Thyroid gland (tissue), 4 donors: ENCODE measurements around the gene SCN4A. TPM values are rescaled to one million over a fixed set of nuclear protein-coding genes. Genes with fewer than 3 reads are reported as not detected.

Experiments
- DNase-seq, 2 donors: peaks; one replicate each; pipeline ENCODE4 v3.0.0-alpha.2; 2019
- H3K27ac ChIP-seq, 3 donors: fragments of 200-600 bp; sonication (generic); 1 replicate in 2 of 3; 2 replicates in 1 of 3; pipeline ENCODE4 v1.5.1; 2016 to 2019; ENCODE audit warnings: mild to moderate bottlenecking in 1 of 3, moderate library complexity in 1 of 3
- H3K27me3 ChIP-seq: fragments of 200-600 bp; sonication (generic); one replicate; pipeline ENCODE4 v1.5.1; 2019
- H3K36me3 ChIP-seq, 2 donors: fragments of 200-600 bp; sonication (generic); one replicate each; pipeline ENCODE4 v1.5.1; 2016 to 2019
- H3K4me1 ChIP-seq, 2 donors: fragments of 200-600 bp; sonication (generic); one replicate each; pipeline ENCODE4 v1.5.1; 2017 to 2019
- H3K4me3 ChIP-seq, 3 donors: fragments of 200-600 bp; sonication (generic); replicated peaks in 1 of 3; 1 replicate in 2 of 3; 2 replicates in 1 of 3; pipeline ENCODE4 v1.5.1; 2016; ENCODE audit warnings: mild to moderate bottlenecking in 1 of 3
- H3K9me3 ChIP-seq: fragments of 200-600 bp; sonication (generic); one replicate; pipeline ENCODE4 v1.5.1; 2017
- POLR2A ChIP-seq, 2 donors: fragments of 450-650 bp; IDR thresholded peaks; one replicate each; pipeline ENCODE4 v1.6.1; 2017; ENCODE audit warnings: antibody characterized with exemption in 2 of 2, mild to moderate bottlenecking in 2 of 2, moderate library complexity in 1 of 2
- WGBS, 2 donors: methylation state at CpG; one replicate each; pipeline ENCODE4 v1.1.5; 2017; 5-methylcytosine and 5-hydroxymethylcytosine counted together
- intact Hi-C: fragments of 100-400 bp; cut with DNase I; formaldehyde crosslinking; loops from one replicate; pipeline ENCODE4 v1.15.1; 2023
- total RNA-seq, 4 donors: library from RNA; depleted of rRNA; stranded (reverse); fragments of >200 nt; gene quantifications; one replicate each; pipeline ENCODE4 v1.2.3, GENCODE V29; 2016
- TF ChIP-seq, protein P1 (sequence below), 6 experiments: fragments of 200-600 bp in 3 of 6; fragments of 450-650 bp in 3 of 6; sonication (generic) in 3 of 6; IDR thresholded peaks; one replicate each; pipeline ENCODE4 v1.5.1; 2016 to 2019; ENCODE audit warnings: antibody characterized with exemption in 6 of 6, mild to moderate bottlenecking in 2 of 6, inconsistent platforms in 1 of 6, moderate library complexity in 1 of 6

The SCN4A gene
- total RNA-seq, 4 donors from 2014 or later, result 2.4 to 7.1 (median 4.0) TPM

- Histone ChIP-seq H3K4me3 (no peak overlapping the region), H3K27me3 (no peaks in the 10 kb centered on the region), H3K9me3 (no peaks in the 10 kb centered on the region), H3K4me1 (peaks cover 15 to 20% of the 10 kb centered on the region in 2 donors), H3K27ac (no peak overlapping the region), H3K36me3 (no peaks in the 10 kb centered on the region)
- TF ChIP-seq POLR2A (IDR thresholded peaks at IDR 0.05), result no peak
- TF ChIP-seq, protein P1, sequence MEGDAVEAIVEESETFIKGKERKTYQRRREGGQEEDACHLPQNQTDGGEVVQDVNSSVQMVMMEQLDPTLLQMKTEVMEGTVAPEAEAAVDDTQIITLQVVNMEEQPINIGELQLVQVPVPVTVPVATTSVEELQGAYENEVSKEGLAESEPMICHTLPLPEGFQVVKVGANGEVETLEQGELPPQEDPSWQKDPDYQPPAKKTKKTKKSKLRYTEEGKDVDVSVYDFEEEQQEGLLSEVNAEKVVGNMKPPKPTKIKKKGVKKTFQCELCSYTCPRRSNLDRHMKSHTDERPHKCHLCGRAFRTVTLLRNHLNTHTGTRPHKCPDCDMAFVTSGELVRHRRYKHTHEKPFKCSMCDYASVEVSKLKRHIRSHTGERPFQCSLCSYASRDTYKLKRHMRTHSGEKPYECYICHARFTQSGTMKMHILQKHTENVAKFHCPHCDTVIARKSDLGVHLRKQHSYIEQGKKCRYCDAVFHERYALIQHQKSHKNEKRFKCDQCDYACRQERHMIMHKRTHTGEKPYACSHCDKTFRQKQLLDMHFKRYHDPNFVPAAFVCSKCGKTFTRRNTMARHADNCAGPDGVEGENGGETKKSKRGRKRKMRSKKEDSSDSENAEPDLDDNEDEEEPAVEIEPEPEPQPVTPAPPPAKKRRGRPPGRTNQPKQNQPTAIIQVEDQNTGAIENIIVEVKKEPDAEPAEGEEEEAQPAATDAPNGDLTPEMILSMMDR (IDR thresholded peaks at IDR 0.05), result no peak
- no peak for DNase-seq
- 89 to 91% methylated on average over 9 of the region's 9 CpGs for WGBS, 2 donors
- intact Hi-C loops, result no loop called here
Measured at GRCh38 chr17:63943745-63944144, 29.0 kb downstream of the SCN4A start.

- 95% methylated on average over 12 to 21 of the region's 21 CpGs for WGBS, 2 donors
- intact Hi-C loops, result no loop called here
- no peak overlapping the region for H3K27ac ChIP-seq
- H3K4me3 ChIP-seq, result no peak overlapping the region
- H3K9me3 ChIP-seq, result no peaks in the 10 kb centered on the region
- H3K36me3 ChIP-seq, result no peaks in the 10 kb centered on the region
- no peaks in the 10 kb centered on the region for H3K27me3 ChIP-seq
- no peak for DNase-seq
- H3K4me1 ChIP-seq, result peaks cover 15 to 20% of the 10 kb centered on the region in 2 donors
- no peak for TF ChIP-seq POLR2A (IDR thresholded peaks at IDR 0.05)
- TF ChIP-seq, protein P1 (IDR thresholded peaks at IDR 0.05), result no peak
Measured at GRCh38 chr17:63942309-63942985, 30.3 kb downstream of the SCN4A start.

- WGBS, 2 donors, result 93 to 94% methylated on average over 23 of the region's 23 CpGs
- Histone ChIP-seq H3K36me3 (no peaks in the 10 kb centered on the region), H3K4me1 (peaks cover 13 to 18% of the 10 kb centered on the region in 2 donors), H3K9me3 (no peaks in the 10 kb centered on the region), H3K4me3 (no peak overlapping the region), H3K27me3 (no peaks in the 10 kb centered on the region), H3K27ac (no peak overlapping the region)
- DNase-seq, result no peak
- intact Hi-C loops, result no loop called here
- no peak for TF ChIP-seq POLR2A (IDR thresholded peaks at IDR 0.05)
- TF ChIP-seq, protein P1 (IDR thresholded peaks at IDR 0.05), result no peak
Measured at GRCh38 chr17:63941751-63942150, 31.0 kb downstream of the SCN4A start.

- intact Hi-C loops, result no loop called here
- H3K4me1 ChIP-seq, result peaks cover 7 to 12% of the 10 kb centered on the region in 2 donors
- no peaks in the 10 kb centered on the region for H3K27me3 ChIP-seq
- no peaks in the 10 kb centered on the region for H3K36me3 ChIP-seq
- TF ChIP-seq, protein P1 (IDR thresholded peaks at IDR 0.05), result no peak
- no peak for TF ChIP-seq POLR2A (IDR thresholded peaks at IDR 0.05)
- WGBS, 2 donors, result 96 to 97% methylated on average over 12 of the region's 12 CpGs
- H3K9me3 ChIP-seq, result no peaks in the 10 kb centered on the region
- H3K4me3 ChIP-seq, result no peak overlapping the region
- DNase-seq, result no peak
- no peak overlapping the region for H3K27ac ChIP-seq
Measured at GRCh38 chr17:63941162-63941561, 31.6 kb downstream of the SCN4A start.

DNA sequence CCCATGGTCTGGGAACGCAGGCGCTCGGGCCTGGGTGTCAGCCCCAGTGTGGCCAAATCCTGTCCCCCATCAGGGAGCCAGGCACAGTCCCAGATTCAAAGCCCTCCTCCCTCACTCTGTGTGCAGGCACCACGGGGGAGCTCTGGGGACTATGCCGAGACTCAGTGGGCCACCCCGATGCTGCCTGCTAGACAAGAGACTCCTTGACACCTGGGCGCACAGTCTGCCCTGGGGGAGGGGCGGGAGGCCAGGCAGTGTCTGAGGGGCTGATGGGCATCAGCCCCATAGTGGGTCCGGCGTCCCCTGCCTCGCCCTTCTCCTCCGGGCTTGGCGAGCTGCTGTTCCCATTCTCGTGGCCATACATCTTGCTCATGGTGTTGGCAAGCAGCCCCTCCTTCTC is 32.1 kb downstream of the SCN4A start:
- no peaks in the 10 kb centered on the region for H3K36me3 ChIP-seq
- intact Hi-C loops, result no loop called here
- no peak for DNase-seq
- TF ChIP-seq, protein P1 (IDR thresholded peaks at IDR 0.05), result no peak
- TF ChIP-seq POLR2A (IDR thresholded peaks at IDR 0.05), result no peak
- no peak overlapping the region for H3K27ac ChIP-seq
- no peak overlapping the region for H3K4me3 ChIP-seq
- H3K4me1 ChIP-seq, result peaks cover 2 to 6% of the 10 kb centered on the region in 2 donors
- 93 to 99% methylated on average over 11 to 12 of the region's 14 CpGs for WGBS, 2 donors
- H3K27me3 ChIP-seq, result no peaks in the 10 kb centered on the region
- no peaks in the 10 kb centered on the region for H3K9me3 ChIP-seq
